GM21423 (cell line): Measurements from ENCODE around the gene KCTD1.

Experiments used
- ATAC-seq: cut with Tn5 transposase; IDR thresholded peaks from one replicate; pipeline ENCODE4 v1.9.1; 2021; ENCODE audit warnings: mild to moderate bottlenecking, moderate library complexity; ENCODE audit not compliant: unreplicated experiment

Gene KCTD1

DNA sequence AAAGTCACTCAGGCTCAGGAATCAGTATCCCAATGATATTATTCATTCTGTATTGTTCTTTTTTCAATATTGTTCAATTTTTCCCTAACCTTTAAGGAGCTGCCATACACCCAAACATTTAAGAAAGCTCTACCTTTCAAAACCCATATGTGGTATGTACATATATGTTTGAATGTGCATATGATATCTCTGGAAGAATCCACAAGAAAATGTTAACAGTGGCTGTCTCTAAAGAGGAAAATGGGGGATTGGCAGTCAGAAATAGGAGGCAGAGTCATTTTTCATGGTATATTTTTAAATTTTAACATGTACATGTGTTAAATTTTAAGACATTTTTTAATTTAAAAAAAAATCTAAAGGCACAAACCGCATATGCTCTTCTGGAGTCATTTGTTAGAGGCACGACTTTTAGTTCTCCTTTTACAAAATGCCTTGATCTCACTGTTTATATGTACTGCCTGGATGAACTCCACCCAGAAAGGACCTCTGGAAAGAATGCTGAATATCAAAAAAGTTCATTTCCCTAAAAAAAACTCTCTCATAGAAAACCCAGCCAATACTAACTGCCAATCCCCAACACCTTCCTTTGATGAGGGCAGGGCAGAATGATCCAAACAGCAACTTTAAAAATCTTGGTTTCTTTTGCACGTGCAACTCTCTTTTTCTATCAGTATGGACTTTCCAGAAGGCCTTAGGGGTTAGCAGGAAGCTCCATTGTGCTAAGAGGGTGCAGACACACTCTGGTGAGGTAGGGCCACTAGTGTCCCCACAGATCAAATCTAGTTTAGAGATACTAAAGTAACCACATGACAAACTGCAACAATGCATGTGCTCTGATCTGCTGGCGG is 23.6 kb downstream of the KCTD1 start:
- ATAC-seq: no peak

DNA sequence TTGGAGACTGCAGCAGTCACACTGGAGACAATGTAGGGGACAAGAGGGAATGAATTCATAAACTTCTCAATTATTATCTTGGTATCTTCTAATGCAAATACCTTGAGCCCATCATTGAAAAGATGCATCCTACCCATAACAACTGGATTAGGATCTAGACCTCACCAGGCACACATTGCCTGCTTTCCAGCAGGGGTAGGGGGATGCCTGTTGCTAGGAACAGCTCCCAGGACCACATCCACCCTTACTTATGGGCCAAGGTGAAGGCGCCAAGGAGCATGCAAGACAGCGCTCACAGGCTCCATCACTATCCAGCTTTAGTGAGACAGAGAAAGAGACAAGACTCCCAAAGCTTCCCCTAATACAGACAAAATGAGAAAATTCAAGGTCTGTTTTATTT is 24.4 kb downstream of the KCTD1 start:
- ATAC-seq: no peak

DNA sequence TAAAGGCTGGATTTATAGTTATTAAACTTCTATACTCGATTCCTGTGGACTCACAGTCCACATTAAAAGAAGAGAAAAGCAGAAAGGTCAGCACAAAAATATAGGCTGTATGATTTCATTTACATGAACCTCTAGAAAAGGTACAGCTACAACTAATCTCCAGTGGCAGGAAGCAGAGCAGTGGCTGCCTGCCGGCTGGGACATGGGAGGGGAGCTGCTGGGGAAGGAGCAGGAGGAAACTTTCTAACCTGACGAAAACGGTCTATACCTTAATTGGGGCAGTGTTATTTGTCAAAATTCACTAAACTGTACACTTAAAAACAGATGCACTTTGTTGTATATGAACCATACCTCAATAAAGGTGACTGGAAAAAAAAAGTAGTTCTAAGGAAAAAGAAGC is 26.7 kb downstream of the KCTD1 start:
- ATAC-seq: no peak

DNA sequence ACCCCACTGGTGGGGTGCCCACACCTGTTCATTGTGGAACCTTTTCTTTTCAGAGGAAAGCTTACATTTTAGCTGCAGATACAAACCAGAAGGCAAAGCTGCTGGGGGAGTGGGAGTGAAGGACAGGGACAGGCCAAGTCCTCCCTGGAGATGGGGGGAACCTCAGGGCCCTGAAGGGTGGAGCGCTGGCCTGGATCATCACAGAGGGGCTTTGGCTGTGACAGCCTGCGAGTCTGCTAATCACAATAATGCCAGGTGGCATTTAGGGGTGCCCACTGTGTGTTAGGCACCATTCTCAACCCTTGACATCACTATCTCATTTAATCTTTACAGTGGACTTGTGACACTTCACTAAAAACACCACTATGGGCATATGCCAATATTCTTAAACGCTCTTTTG is 27.4 kb downstream of the KCTD1 start:
- ATAC-seq: no peak

GRCh38 chr18:26519114-26519513 is 29.2 kb downstream of the KCTD1 start:
- ATAC-seq: no peak

GRCh38 chr18:26516964-26517363 is 31.4 kb downstream of the KCTD1 start:
- ATAC-seq: no peak

- no peak for ATAC-seq
These were observed 32.5 kb downstream of the KCTD1 start for GRCh38 chr18:26515643-26516487.

- no peak for ATAC-seq
These were observed 36.8 kb downstream of the KCTD1 start for GRCh38 chr18:26511339-26512071.

GRCh38 chr18:26510337-26510736 is 38.0 kb downstream of the KCTD1 start:
- no peak for ATAC-seq

- ATAC-seq: no peak
These were observed 42.3 kb downstream of the KCTD1 start for GRCh38 chr18:26506012-26506411.

DNA sequence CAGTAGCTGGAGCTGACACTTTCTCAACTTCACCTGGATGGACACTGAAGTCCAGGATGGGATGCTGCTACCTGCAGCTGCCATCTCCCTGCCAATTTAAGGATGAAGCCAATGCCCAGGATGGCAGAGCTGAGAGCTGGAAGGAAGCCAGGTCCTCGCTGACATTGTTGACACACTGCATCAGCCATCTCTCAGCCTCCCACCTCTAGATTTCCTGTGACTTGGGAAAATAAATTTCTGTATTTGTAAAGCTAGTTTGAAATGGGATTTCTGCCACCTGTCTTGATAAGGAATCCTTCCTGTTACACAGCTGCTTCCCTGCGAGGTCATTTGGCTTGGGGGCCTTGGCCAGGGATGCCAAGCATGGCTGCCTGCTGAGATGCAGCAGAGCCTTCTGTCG is 43.5 kb downstream of the KCTD1 start:
- no peak for ATAC-seq

DNA sequence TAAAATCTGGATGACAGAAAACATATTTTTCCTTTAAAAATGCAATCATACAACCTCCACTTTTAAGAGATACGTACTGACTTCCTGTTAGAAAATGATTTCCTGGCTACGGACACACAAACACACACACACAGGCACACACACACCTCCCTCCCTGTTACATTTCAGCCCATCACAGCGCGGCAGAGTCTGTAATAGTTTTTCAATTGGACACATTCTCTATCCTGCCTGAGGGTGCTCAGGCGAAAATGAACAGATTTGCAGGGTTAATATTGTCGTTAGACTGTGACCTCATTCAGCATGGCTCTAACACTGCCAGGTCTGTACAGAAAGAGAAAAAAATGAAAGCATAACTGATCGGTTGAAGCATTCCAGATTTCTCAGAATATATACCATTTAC is 45.0 kb downstream of the KCTD1 start:
- ATAC-seq: no peak

DNA sequence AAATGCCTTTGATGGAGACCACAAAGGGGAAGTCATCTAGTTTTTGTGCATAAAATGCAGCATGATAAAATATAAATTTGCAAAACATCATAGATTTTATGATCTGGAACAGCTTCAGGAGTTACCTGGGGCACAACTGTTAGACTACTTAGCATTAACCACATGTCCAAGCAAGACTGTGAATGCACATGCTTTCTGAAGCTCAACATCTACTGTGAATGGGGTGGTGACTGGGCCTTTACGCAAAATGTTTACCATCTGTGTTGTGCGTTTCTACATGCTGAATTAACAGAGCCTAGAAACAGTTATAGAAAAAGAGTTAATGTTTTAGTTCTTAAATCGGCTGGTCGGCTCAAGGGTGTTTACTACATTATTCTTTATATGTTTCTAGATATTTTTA is 45.5 kb downstream of the KCTD1 start:
- no peak for ATAC-seq

- no peak for ATAC-seq
These were observed 50.5 kb downstream of the KCTD1 start for GRCh38 chr18:26497866-26498265.

- ATAC-seq: no peak
These were observed 51.8 kb downstream of the KCTD1 start for GRCh38 chr18:26496528-26496927.

DNA sequence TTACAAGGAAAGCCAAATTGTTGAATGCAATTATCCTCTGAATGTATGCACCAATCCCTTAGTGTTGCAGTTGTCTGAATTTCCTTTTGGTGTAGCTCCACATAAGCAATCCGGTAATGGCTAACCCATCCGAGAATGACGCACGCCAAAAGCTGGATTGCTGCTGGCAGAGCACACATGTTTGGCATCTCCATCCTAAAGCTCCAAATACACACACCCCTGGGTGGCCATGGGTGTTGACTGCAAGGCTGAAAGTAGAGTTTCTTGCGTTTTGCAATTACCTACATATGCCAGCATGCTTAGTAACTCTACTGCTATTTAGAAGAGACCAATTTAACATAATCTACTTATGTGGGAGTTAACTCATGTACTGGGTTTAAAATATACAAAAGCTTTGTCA is 53.1 kb downstream of the KCTD1 start:
- ATAC-seq: no peak

GRCh38 chr18:26493021-26493420 is 55.3 kb downstream of the KCTD1 start:
- no peak for ATAC-seq

- no peak for ATAC-seq
These were observed 57.0 kb downstream of the KCTD1 start for GRCh38 chr18:26491194-26491816.

DNA sequence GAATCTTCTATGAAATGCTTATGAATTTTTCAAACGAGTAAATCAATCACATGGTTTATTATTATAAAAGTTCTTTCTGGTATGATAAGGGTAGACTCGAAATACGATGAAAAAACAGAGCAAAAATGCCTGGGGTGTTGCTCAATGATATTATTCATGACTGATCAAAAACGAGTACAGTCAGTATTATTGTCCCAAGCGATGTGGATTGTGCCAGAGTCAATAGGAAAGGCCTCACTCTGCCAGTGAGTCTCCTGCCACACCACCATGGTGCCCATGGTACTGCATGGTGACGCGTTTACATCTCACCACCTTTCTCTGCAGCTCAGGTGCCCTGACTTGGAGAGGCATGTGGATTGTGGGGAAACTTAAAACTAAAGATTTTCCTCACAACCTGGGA is 58.5 kb downstream of the KCTD1 start:
- ATAC-seq: no peak

- ATAC-seq: no peak
These were observed 59.2 kb downstream of the KCTD1 start for GRCh38 chr18:26489191-26489590.

DNA sequence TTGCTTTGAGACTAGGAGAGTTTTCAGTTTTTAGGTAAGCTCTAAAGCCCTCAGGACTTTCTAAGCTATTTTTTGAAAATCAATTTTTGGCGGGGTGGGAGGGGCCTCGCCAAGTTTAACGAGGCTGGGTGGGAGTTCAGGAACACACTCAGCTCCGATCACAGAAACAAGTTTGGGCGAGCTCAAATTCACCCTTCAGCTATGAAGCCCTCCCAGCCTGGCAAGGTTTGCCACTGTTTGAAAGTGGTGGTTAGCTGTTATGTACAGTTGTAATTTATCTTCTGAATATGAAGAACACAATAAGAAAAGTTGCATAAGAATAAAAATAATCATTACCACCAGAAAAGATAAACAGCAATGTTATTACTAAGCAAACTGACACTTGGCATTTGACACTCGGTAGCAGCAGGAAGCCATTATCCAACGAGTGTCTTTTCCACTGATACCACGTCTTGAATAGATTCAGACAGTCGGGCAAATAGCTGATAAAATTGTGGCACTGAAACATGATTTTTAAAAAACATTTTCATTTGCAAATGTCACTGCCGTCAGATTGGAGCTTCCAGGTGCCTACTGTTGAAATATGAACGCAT is 59.8 kb downstream of the KCTD1 start:
- ATAC-seq: no peak
